HepG2 (cell line): Measurements from ENCODE around the gene PPM1G. TPM values are rescaled to one million over a fixed set of nuclear protein-coding genes. Genes with fewer than 3 reads are reported as not detected.

Experiments
- CEBPB ChIP-seq: IDR thresholded peaks from 2 replicates; pipeline ENCODE4 v1.6.1; 2011; ENCODE audit warnings: low read depth, low read length, improper control_type of control experiment, borderline replicate concordance
- GATAD2A ChIP-seq: IDR thresholded peaks from 2 replicates; pipeline ENCODE4 v1.6.1; 2016
- HNRNPH1 ChIP-seq: fragments of 200-400 bp; formaldehyde crosslinking; optimal IDR thresholded peaks from 2 replicates; pipeline ENCODE3; 2017; ENCODE audit warnings: mild to moderate bottlenecking, low read depth, low read length
- MIXL1 ChIP-seq: IDR thresholded peaks from 2 replicates; pipeline ENCODE4 v1.6.1; 2016
- RCOR2 ChIP-seq: IDR thresholded peaks from 2 replicates; pipeline ENCODE4 v1.6.1; 2016; ENCODE audit warnings: missing biosample characterization, missing genetic modification reagents
- SAP130 ChIP-seq: IDR thresholded peaks from 2 replicates; pipeline ENCODE4 v1.6.1; 2016; ENCODE audit warnings: low read depth
- SOX5 ChIP-seq: IDR thresholded peaks from 2 replicates; pipeline ENCODE4 v1.6.1; 2016; ENCODE audit warnings: borderline replicate concordance
- TBX3 ChIP-seq: fragments of 450-650 bp; IDR thresholded peaks from 2 replicates; pipeline ENCODE4 v1.6.1; 2017; ENCODE audit warnings: antibody characterized with exemption, mild to moderate bottlenecking, inconsistent platforms, borderline replicate concordance
- ZNF121 ChIP-seq: sonication (generic); formaldehyde crosslinking; IDR thresholded peaks from 2 replicates; pipeline ENCODE4 v1.5.0; 2020; ENCODE audit warnings: mild to moderate bottlenecking, missing genetic modification reagents
- ZNF20 ChIP-seq: sonication (generic); formaldehyde crosslinking; IDR thresholded peaks from 2 replicates; pipeline ENCODE4 v1.4.0; 2020; ENCODE audit warnings: mild to moderate bottlenecking, moderate library complexity, missing genetic modification reagents
- polyA plus RNA-seq, 8 experiments: library from polyadenylated mRNA; depleted of rRNA in 3 of 8; stranded (reverse) in 7 of 8; unstranded in 1 of 8; fragments of >200 nt; fragmentation: Illumina TruSeq in 4 of 8; extraction: Trizol in 4 of 8; gene quantifications; 2 replicates each; pipeline versions ENCODE4 v1.2.1 to v1.2.3, GENCODE V29; 2011 to 2016; ENCODE audit warnings: low read depth in 4 of 8, missing spikeins in 1 of 8, mixed read lengths in 1 of 8; ENCODE audit not compliant: insufficient read depth in 1 of 8
- total RNA-seq, 5 experiments: library from RNA; depleted of rRNA; stranded (reverse); fragments of >200 nt; fragmentation: Illumina TruSeq; extraction: Trizol; gene quantifications; 2 replicates each; pipeline ENCODE4 v1.2.3, GENCODE V29; 2016; ENCODE audit warnings: low read depth in 1 of 5
- TF ChIP-seq, protein P1 (sequence below): sonication (generic); formaldehyde crosslinking; IDR thresholded peaks from 2 replicates; pipeline ENCODE4 v1.5.1; 2020; ENCODE audit warnings: missing genetic modification reagents, mild to moderate bottlenecking, borderline replicate concordance
- TF ChIP-seq, protein P2 (sequence below): sonication (generic); formaldehyde crosslinking; IDR thresholded peaks from 2 replicates; pipeline ENCODE4 v1.4.0; 2020; ENCODE audit warnings: missing genetic modification reagents, mild to moderate bottlenecking, borderline replicate concordance
- TF ChIP-seq, protein P3 (sequence below): sonication (generic); formaldehyde crosslinking; IDR thresholded peaks from 2 replicates; pipeline ENCODE4 v1.5.0; 2020; ENCODE audit warnings: mild to moderate bottlenecking, missing genetic modification reagents
- TF ChIP-seq, protein P4 (sequence below), 2 experiments: sonication (generic) in 1 of 2; formaldehyde crosslinking in 1 of 2; IDR thresholded peaks; 2 replicates each; pipeline versions ENCODE4 v1.5.1 to v1.6.1; 2011 to 2020; ENCODE audit warnings: borderline replicate concordance in 1 of 2, low read depth in 1 of 2, low read length in 1 of 2, mild to moderate bottlenecking in 1 of 2, missing genetic modification reagents in 1 of 2, moderate library complexity in 1 of 2

The PPM1G gene
- total and polyA plus RNA-seq, 2 of the 13 experiments (the other 11 are each of a cell fraction or from before 2014, with no cell fraction given): 58.2 to 213 TPM

DNA sequence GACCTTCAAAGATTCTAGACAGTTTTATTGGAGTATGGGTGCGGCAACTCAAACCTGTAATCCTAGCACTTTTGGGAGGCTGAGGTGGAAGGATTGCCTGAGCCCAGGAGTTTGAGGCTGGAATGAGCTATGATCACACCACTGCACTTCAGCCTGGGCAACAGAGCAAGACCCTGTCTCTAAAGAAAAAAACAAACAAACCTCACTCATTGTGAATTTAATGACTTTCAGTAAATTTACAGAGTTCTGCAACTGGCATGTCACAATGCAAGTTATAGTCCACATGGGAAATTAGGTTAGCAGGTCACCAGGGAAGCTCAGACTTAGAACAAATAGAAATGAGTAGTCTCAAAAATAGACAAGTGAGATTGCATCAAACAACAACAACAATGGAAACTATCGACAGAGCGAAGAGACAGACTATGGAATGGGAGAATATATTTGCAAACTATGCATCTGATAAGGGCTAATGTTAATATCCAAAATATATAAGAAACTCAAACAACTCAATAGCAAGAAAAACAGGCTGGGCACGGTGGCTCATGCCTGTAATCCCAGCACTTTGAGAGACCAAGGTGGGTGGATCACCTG, 12.4 kb upstream of the PPM1G start (continued):
- TF ChIP-seq TBX3: peak; percentile 26; the same call in 1 of the 2 replicates
- TF ChIP-seq ZNF121 (CRISPR knock-in tag): peak; percentile 99
- peak; percentile 42; the same call in 1 of the 2 replicates for TF ChIP-seq MIXL1 (CRISPR knock-in tag)
- TF ChIP-seq, protein P1, sequence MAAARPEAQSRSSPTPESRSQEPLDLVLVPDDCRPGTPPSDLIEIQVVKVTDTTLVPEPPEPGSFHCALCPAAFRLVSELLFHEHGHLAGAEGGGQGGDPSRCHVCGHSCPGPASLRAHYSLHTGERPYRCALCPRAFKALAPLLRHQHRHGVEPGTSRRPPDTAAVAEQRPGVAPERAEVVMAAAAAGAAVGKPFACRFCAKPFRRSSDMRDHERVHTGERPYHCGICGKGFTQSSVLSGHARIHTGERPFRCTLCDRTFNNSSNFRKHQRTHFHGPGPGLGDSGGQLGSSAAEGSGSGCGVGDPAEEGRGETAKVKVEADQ: no peak
- 0 out of 2 replicates have a peak, but pooled peaks have one; percentile 34 for TF ChIP-seq RCOR2 (CRISPR knock-in tag)
- TF ChIP-seq, protein P2, sequence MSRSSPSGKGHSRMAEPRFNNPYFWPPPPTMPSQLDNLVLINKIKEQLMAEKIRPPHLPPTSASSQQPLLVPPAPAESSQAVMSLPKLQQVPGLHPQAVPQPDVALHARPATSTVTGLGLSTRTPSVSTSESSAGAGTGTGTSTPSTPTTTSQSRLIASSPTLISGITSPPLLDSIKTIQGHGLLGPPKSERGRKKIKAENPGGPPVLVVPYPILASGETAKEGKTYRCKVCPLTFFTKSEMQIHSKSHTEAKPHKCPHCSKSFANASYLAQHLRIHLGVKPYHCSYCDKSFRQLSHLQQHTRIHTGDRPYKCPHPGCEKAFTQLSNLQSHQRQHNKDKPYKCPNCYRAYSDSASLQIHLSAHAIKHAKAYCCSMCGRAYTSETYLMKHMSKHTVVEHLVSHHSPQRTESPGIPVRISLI: 0 out of 2 replicates have a peak, but pooled peaks have one; percentile 42
- TF ChIP-seq ZNF20 (CRISPR knock-in tag): no peak
- TF ChIP-seq CEBPB: peak; percentile 59; the same call in 1 of the 2 replicates
- peak; percentile 46; the same call in 1 of the 2 replicates for TF ChIP-seq SAP130 (CRISPR knock-in tag)
- no peak for TF ChIP-seq HNRNPH1
- TF ChIP-seq, protein P3, sequence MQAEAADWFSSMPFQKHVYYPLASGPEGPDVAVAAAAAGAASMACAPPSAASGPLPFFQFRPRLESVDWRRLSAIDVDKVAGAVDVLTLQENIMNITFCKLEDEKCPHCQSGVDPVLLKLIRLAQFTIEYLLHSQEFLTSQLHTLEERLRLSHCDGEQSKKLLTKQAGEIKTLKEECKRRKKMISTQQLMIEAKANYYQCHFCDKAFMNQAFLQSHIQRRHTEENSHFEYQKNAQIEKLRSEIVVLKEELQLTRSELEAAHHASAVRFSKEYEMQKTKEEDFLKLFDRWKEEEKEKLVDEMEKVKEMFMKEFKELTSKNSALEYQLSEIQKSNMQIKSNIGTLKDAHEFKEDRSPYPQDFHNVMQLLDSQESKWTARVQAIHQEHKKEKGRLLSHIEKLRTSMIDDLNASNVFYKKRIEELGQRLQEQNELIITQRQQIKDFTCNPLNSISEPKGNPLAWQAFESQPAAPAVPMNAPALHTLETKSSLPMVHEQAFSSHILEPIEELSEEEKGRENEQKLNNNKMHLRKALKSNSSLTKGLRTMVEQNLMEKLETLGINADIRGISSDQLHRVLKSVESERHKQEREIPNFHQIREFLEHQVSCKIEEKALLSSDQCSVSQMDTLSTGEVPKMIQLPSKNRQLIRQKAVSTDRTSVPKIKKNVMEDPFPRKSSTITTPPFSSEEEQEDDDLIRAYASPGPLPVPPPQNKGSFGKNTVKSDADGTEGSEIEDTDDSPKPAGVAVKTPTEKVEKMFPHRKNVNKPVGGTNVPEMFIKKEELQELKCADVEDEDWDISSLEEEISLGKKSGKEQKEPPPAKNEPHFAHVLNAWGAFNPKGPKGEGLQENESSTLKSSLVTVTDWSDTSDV: no peak
- TF ChIP-seq SOX5 (CRISPR knock-in tag): peak; percentile 54; the same call in 1 of the 2 replicates
- TF ChIP-seq, protein P4, sequence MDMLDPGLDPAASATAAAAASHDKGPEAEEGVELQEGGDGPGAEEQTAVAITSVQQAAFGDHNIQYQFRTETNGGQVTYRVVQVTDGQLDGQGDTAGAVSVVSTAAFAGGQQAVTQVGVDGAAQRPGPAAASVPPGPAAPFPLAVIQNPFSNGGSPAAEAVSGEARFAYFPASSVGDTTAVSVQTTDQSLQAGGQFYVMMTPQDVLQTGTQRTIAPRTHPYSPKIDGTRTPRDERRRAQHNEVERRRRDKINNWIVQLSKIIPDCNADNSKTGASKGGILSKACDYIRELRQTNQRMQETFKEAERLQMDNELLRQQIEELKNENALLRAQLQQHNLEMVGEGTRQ (IDR thresholded peaks at IDR 0.05; ENCODE audit: low read depth, low read length): no peak
- TF ChIP-seq, protein P4 (CRISPR knock-in tag; IDR thresholded peaks at IDR 0.05; ENCODE audit: borderline replicate concordance): no peak
- TF ChIP-seq GATAD2A (CRISPR knock-in tag): peak; percentile 55; the same call in 1 of the 2 replicates
- TF ChIP-seq, all 625 proteins: peak for 25
